ENCODE results near the gene TBX21.
A peak's percentile ranks its signal among the peaks of the same experiment; 100 is the strongest.

The TBX21 gene

DNA sequence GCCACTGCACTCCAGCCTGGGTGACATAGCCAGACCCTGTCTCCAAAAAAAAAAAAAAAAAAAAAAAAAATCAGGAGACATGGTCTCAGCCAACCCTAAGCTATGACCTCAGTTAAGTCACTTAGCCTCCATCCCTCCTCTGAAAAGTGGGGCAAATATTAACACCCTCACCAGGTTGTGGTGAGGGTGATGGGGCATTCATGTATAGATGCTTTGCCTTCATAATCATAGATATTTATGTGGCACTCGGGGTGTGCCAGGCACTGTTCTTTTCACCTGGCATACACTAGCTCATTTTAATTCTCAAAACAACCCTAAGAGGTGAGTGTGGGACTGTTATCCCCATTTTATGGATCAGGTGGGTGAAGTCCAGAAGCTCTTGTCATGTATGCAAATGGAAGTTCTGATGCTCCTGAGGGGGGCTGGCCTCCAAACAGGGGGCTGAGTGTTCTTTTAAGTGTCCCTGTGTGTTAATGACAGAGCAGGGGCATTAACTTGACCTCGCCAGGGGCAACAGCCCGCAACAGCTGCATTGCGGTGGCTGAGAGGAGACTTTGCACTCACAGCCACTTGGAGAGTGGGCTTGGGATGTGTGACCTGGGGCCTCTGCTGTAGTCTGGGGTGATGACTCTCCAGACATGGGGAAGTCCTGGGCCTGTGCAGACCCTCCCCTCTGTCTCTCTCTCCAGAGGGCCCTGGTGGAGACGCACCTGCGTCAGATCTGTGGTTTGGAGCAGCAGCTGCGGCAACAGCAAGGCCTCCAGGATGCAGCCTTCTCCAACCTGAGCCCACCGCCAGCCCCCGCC is 34.9 kb upstream of the TBX21 start:
- Histone ChIP-seq H3K79me1 (ENCODE audit: low read length) (peaks cover 11% of the 10 kb centered on the region), H2AFZ (ENCODE audit: insufficient read depth, low read length, poor library complexity) (no peak overlapping the region), H2AK5ac (ENCODE audit: low read length) (no peak overlapping the region)

DNA sequence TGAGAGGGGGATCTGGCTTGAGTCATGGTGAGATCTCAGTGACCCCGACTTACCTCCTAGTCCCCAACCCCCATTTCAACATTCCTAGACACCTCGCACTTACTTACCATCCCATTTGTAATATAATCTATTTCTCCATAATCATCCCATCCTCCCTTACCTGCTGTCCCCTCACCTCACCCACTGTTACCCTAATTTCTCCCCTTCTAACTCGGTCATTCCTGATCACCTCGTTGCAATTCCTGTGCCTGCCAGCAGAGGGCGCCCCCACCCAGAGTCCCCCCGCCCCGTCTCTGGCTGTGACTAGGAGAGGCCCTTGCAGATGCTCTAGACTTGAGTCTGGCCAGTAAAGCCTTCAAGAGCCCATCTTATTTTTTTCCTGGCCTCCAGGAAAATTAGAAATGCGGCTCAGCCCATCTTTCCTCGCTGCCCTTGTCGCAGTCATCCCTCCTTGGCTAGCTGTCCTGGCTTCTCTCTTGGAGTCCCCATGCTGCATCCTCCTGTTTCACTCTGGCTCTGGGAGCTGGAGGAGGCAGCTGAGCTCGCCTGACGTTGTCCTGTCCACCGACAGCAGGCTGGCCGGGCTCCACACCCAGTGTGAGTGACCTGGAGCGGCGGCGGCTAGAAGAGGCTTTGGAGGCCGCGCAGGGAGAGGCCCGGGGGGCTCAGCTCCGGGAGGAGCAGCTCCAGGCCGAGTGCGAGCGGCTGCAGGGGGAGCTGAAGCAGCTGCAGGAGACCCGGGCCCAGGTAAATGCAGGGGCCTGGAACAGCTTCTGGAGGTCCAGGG is 34.1 kb upstream of the TBX21 start:
- H3K14ac ChIP-seq (ENCODE audit: low read length) = no peak overlapping the region
- no peak overlapping the region for H3K4me2 ChIP-seq (ENCODE audit: low read length)
- no peak overlapping the region for H2BK12ac ChIP-seq (ENCODE audit: low read length)
- H3K27me3 ChIP-seq (ENCODE audit: insufficient read depth, low read length) = no peaks in the 10 kb centered on the region
- H3K4me3 ChIP-seq (ENCODE audit: low read depth, low read length) = no peak overlapping the region
- H3K36me3 ChIP-seq (ENCODE audit: control insufficient read depth in 1 of 2, insufficient read depth in 2 of 2, low read length in 2 of 2) = peaks cover 1 to 6% of the 10 kb centered on the region in 2 experiments
- H3K4me1 ChIP-seq (ENCODE audit: control insufficient read depth in 1 of 2, insufficient read depth in 2 of 2, low read length in 2 of 2) = peaks cover 0 to 5% of the 10 kb centered on the region in 2 experiments
- H4K91ac ChIP-seq (ENCODE audit: low read depth, low read length) = no peak overlapping the region
- H4K12ac ChIP-seq (ENCODE audit: low read depth, low read length) = no peak overlapping the region
- no peak overlapping the region for H2AK5ac ChIP-seq (ENCODE audit: low read length)
- H3K23ac ChIP-seq (ENCODE audit: low read length) = no peak overlapping the region
- H3K79me1 ChIP-seq (ENCODE audit: low read length) = peaks cover 11% of the 10 kb centered on the region
- no peak overlapping the region for H2BK5ac ChIP-seq (ENCODE audit: low read depth, low read length, poor library complexity)
- H3K79me2 ChIP-seq (ENCODE audit: control insufficient read depth, insufficient read depth, low read length, poor library complexity) = peaks cover 2% of the 10 kb centered on the region
- peak; percentile 29 to 59 for DNase-seq
- H4K8ac ChIP-seq (ENCODE audit: low read depth, low read length) = no peak overlapping the region
- no peak overlapping the region for H3K4ac ChIP-seq (ENCODE audit: low read depth, low read length)
- H3K27ac ChIP-seq (ENCODE audit: low read depth, low read length) = no peak overlapping the region
- H3K9ac ChIP-seq (ENCODE audit: low read length) = no peak overlapping the region
- H3K9me3 ChIP-seq (ENCODE audit: insufficient read depth, low read depth, low read length) = no peaks in the 10 kb centered on the region
- WGBS (ENCODE audit: extremely low coverage, insufficient coverage, insufficient read length) = 100% methylated on average over 1 of the region's 25 CpGs
- H2AFZ ChIP-seq (ENCODE audit: insufficient read depth, low read length, poor library complexity) = no peak overlapping the region
- H2BK120ac ChIP-seq (ENCODE audit: insufficient read depth, low read length, poor library complexity) = no peak overlapping the region
- no peak overlapping the region for H3K18ac ChIP-seq (ENCODE audit: low read length)

More for the DNA sequence above, 34.9 kb upstream of the TBX21 start:
- no peak overlapping the region for H3K9ac ChIP-seq (ENCODE audit: low read length)
- DNase-seq = no peak
- H3K4ac ChIP-seq (ENCODE audit: low read depth, low read length) = no peak overlapping the region
- peaks cover 1 to 6% of the 10 kb centered on the region in 2 experiments for H3K36me3 ChIP-seq (ENCODE audit: control insufficient read depth in 1 of 2, insufficient read depth in 2 of 2, low read length in 2 of 2)
- no peak overlapping the region for H4K91ac ChIP-seq (ENCODE audit: low read depth, low read length)
- H4K12ac ChIP-seq (ENCODE audit: low read depth, low read length) = no peak overlapping the region
- peaks cover 1 to 7% of the 10 kb centered on the region in 2 experiments for H3K4me1 ChIP-seq (ENCODE audit: control insufficient read depth in 1 of 2, insufficient read depth in 2 of 2, low read length in 2 of 2)
- no peak overlapping the region for H3K23ac ChIP-seq (ENCODE audit: low read length)
- H2BK5ac ChIP-seq (ENCODE audit: low read depth, low read length, poor library complexity) = no peak overlapping the region
- H3K27me3 ChIP-seq (ENCODE audit: insufficient read depth, low read length) = no peaks in the 10 kb centered on the region
- no CpG with 5 or more reads among the region's 9 CpGs for WGBS (ENCODE audit: extremely low coverage, insufficient coverage, insufficient read length)
- H3K79me2 ChIP-seq (ENCODE audit: control insufficient read depth, insufficient read depth, low read length, poor library complexity) = peaks cover 2% of the 10 kb centered on the region
- no peak overlapping the region for H2BK12ac ChIP-seq (ENCODE audit: low read length)
- H3K14ac ChIP-seq (ENCODE audit: low read length) = no peak overlapping the region
- no peak overlapping the region for H3K4me2 ChIP-seq (ENCODE audit: low read length)
- no peak overlapping the region for H3K27ac ChIP-seq (ENCODE audit: low read depth, low read length)
- no peak overlapping the region for H4K8ac ChIP-seq (ENCODE audit: low read depth, low read length)
- no peak overlapping the region for H3K18ac ChIP-seq (ENCODE audit: low read length)
- H3K4me3 ChIP-seq (ENCODE audit: low read depth, low read length) = no peak overlapping the region
- H2BK120ac ChIP-seq (ENCODE audit: insufficient read depth, low read length, poor library complexity) = no peak overlapping the region
- no peaks in the 10 kb centered on the region for H3K9me3 ChIP-seq (ENCODE audit: insufficient read depth, low read depth, low read length)

DNA sequence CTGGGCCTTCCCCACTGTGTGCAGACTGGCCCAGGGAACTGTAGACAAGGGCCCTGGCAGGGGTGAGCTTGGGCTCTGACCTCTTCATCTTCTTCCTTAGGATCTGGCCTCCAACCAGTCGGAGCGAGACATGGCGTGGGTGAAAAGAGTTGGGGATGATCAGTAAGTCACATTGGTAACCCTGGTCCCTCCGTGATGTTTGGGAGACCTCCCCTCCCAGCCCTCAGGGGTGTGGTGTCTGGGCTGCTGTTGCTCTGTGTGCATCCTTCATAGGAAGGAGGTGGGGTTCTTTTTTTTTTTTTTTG is 33.5 kb upstream of the TBX21 start:
- Histone ChIP-seq H2BK5ac (ENCODE audit: low read depth, low read length, poor library complexity) (no peak overlapping the region), H3K18ac (ENCODE audit: low read length) (no peak overlapping the region), H3K14ac (ENCODE audit: low read length) (no peak overlapping the region), H2AFZ (ENCODE audit: insufficient read depth, low read length, poor library complexity) (no peak overlapping the region), H3K9me3 (ENCODE audit: insufficient read depth, low read depth, low read length) (no peaks in the 10 kb centered on the region), H3K79me1 (ENCODE audit: low read length) (peaks cover 7% of the 10 kb centered on the region), H3K4ac (ENCODE audit: low read depth, low read length) (no peak overlapping the region), H4K91ac (ENCODE audit: low read depth, low read length) (no peak overlapping the region), H3K79me2 (ENCODE audit: control insufficient read depth, insufficient read depth, low read length, poor library complexity) (peaks cover 2% of the 10 kb centered on the region), H3K9ac (ENCODE audit: low read length) (no peak overlapping the region), H3K36me3 (ENCODE audit: control insufficient read depth in 1 of 2, insufficient read depth in 2 of 2, low read length in 2 of 2) (peaks cover 1 to 6% of the 10 kb centered on the region in 2 experiments), H4K12ac (ENCODE audit: low read depth, low read length) (no peak overlapping the region), H3K27me3 (ENCODE audit: insufficient read depth, low read length) (no peaks in the 10 kb centered on the region), H2AK5ac (ENCODE audit: low read length) (no peak overlapping the region), H3K4me3 (ENCODE audit: low read depth, low read length) (no peak overlapping the region), H3K4me1 (ENCODE audit: control insufficient read depth in 1 of 2, insufficient read depth in 2 of 2, low read length in 2 of 2) (peaks cover 0 to 5% of the 10 kb centered on the region in 2 experiments), H2BK120ac (ENCODE audit: insufficient read depth, low read length, poor library complexity) (no peak overlapping the region), H3K23ac (ENCODE audit: low read length) (no peak overlapping the region), H2BK12ac (ENCODE audit: low read length) (no peak overlapping the region), H4K8ac (ENCODE audit: low read depth, low read length) (no peak overlapping the region), H3K4me2 (ENCODE audit: low read length) (no peak overlapping the region), H3K27ac (ENCODE audit: low read depth, low read length) (no peak overlapping the region)
- DNase-seq = no peak
- no CpG with 5 or more reads among the region's 4 CpGs for WGBS (ENCODE audit: extremely low coverage, insufficient coverage, insufficient read length)

GRCh38 chr17:47700471-47701449 is 32.3 kb upstream of the TBX21 start:
- WGBS (ENCODE audit: extremely low coverage, insufficient coverage, insufficient read length) = no CpG with 5 or more reads among the region's 13 CpGs
- no peak overlapping the region for H3K18ac ChIP-seq (ENCODE audit: low read length)
- H4K8ac ChIP-seq (ENCODE audit: low read depth, low read length) = no peak overlapping the region
- no peak overlapping the region for H3K27ac ChIP-seq (ENCODE audit: low read depth, low read length)
- H3K79me2 ChIP-seq (ENCODE audit: control insufficient read depth, insufficient read depth, low read length, poor library complexity) = no peaks in the 10 kb centered on the region
- no peak overlapping the region for H2BK120ac ChIP-seq (ENCODE audit: insufficient read depth, low read length, poor library complexity)
- H3K27me3 ChIP-seq (ENCODE audit: insufficient read depth, low read length) = no peaks in the 10 kb centered on the region
- no peaks in the 10 kb centered on the region for H3K4me1 ChIP-seq (ENCODE audit: control insufficient read depth in 1 of 2, insufficient read depth in 2 of 2, low read length in 2 of 2)
- no peak overlapping the region for H4K91ac ChIP-seq (ENCODE audit: low read depth, low read length)
- H3K4ac ChIP-seq (ENCODE audit: low read depth, low read length) = no peak overlapping the region
- no peaks in the 10 kb centered on the region for H3K9me3 ChIP-seq (ENCODE audit: insufficient read depth, low read depth, low read length)
- peaks cover 1 to 6% of the 10 kb centered on the region in 2 experiments for H3K36me3 ChIP-seq (ENCODE audit: control insufficient read depth in 1 of 2, insufficient read depth in 2 of 2, low read length in 2 of 2)
- H3K23ac ChIP-seq (ENCODE audit: low read length) = no peak overlapping the region
- no peak overlapping the region for H2AFZ ChIP-seq (ENCODE audit: insufficient read depth, low read length, poor library complexity)
- H2AK5ac ChIP-seq (ENCODE audit: low read length) = no peak overlapping the region
- no peaks in the 10 kb centered on the region for H3K79me1 ChIP-seq (ENCODE audit: low read length)
- no peak overlapping the region for H3K4me2 ChIP-seq (ENCODE audit: low read length)
- H3K9ac ChIP-seq (ENCODE audit: low read length) = no peak overlapping the region
- DNase-seq = no peak
- H3K14ac ChIP-seq (ENCODE audit: low read length) = no peak overlapping the region
- no peak overlapping the region for H3K4me3 ChIP-seq (ENCODE audit: low read depth, low read length)
- H2BK12ac ChIP-seq (ENCODE audit: low read length) = no peak overlapping the region
- no peak overlapping the region for H2BK5ac ChIP-seq (ENCODE audit: low read depth, low read length, poor library complexity)
- no peak overlapping the region for H4K12ac ChIP-seq (ENCODE audit: low read depth, low read length)

Measured in trophoblast cell (in vitro differentiated cells and primary cell).